Keratinocyte (primary cell): ENCODE measurements around the gene KRT2. TPM values are rescaled to one million over a fixed set of nuclear protein-coding genes. Genes with fewer than 3 reads are reported as not detected.

ENCODE experiments used
- DNase-seq: peaks from one replicate; pipeline ENCODE4 v3.0.0-alpha.2; 2011; ENCODE audit warnings: low read depth, missing footprints, low spot score
- FAIRE-seq: peaks from 2 replicates; lab custom pipeline; 2011; peaks lifted over from hg19 to GRCh38; lab: Jason Lieb, UNC
- H2AFZ ChIP-seq: 2 replicates; pipeline ENCODE4 v1.6.0; 2012; ENCODE audit warnings: low read length, control low read depth, inconsistent platforms; ENCODE audit not compliant: control insufficient read depth
- H3K27ac ChIP-seq: 2 replicates; pipeline ENCODE4 v1.5.1; 2011; ENCODE audit warnings: low read length; ENCODE audit not compliant: control insufficient read depth, insufficient read depth
- H3K27me3 ChIP-seq: 3 replicates; pipeline ENCODE4 v1.6.0; 2011; ENCODE audit warnings: low read length; ENCODE audit not compliant: control insufficient read depth, insufficient read depth; ENCODE audit errors: extremely low read depth
- H3K36me3 ChIP-seq, 2 experiments: 2 replicates in 1 of 2; 3 replicates in 1 of 2; pipeline ENCODE4 v1.5.1; 2011; ENCODE audit warnings: low read length in 2 of 2, mild to moderate bottlenecking in 1 of 2; ENCODE audit not compliant: control insufficient read depth in 2 of 2, insufficient read depth in 2 of 2; ENCODE audit errors: extremely low read depth in 1 of 2
- H3K4me1 ChIP-seq: 3 replicates; pipeline ENCODE4 v1.5.1; 2011; ENCODE audit warnings: low read length; ENCODE audit not compliant: control insufficient read depth, insufficient read depth; ENCODE audit errors: extremely low read depth
- H3K4me2 ChIP-seq: 3 replicates; pipeline ENCODE4 v1.6.0; 2011; ENCODE audit warnings: low read depth, low read length; ENCODE audit not compliant: control insufficient read depth, insufficient read depth; ENCODE audit errors: extremely low read depth
- H3K4me3 ChIP-seq, 3 experiments: fragments of 200-600 bp in 1 of 3; sonication (generic) in 1 of 3; 2 replicates in 2 of 3; 3 replicates in 1 of 3; pipeline ENCODE4 v1.5.1; 2011 to 2016; ENCODE audit warnings: low read length in 3 of 3, mild to moderate bottlenecking in 3 of 3, control low read depth in 2 of 3, inconsistent platforms in 1 of 3, low read depth in 1 of 3, mixed read lengths in 1 of 3, mixed run types in 1 of 3, moderate library complexity in 1 of 3; ENCODE audit not compliant: control insufficient read depth in 2 of 3, insufficient read depth in 2 of 3; ENCODE audit errors: extremely low read depth in 1 of 3
- H3K79me2 ChIP-seq: 2 replicates; pipeline ENCODE4 v1.6.0; 2012; ENCODE audit warnings: low read length; ENCODE audit not compliant: control insufficient read depth, insufficient read depth
- H3K9ac ChIP-seq: 3 replicates; pipeline ENCODE4 v1.6.0; 2011; ENCODE audit warnings: low read length; ENCODE audit not compliant: control insufficient read depth, insufficient read depth; ENCODE audit errors: extremely low read depth
- H3K9me1 ChIP-seq: 3 replicates; pipeline ENCODE4 v1.6.0; 2011; ENCODE audit warnings: low read length; ENCODE audit not compliant: control insufficient read depth, insufficient read depth; ENCODE audit errors: extremely low read depth
- H3K9me3 ChIP-seq: 2 replicates; pipeline ENCODE4 v1.5.1; 2012; ENCODE audit warnings: low read depth, low read length; ENCODE audit not compliant: control insufficient read depth
- H4K20me1 ChIP-seq: 3 replicates; pipeline ENCODE4 v1.6.0; 2011; ENCODE audit warnings: low read length; ENCODE audit not compliant: control insufficient read depth, insufficient read depth; ENCODE audit errors: extremely low read depth
- EZH2 ChIP-seq: IDR thresholded peaks from one replicate; pipeline ENCODE4 v1.6.1; 2012; ENCODE audit warnings: inconsistent platforms, mild to moderate bottlenecking, low read length, moderate library complexity
- dilution Hi-C: fragments of 300-500 bp; cut with MboI; formaldehyde crosslinking; loops from one replicate; pipeline ENCODE4 v1.7.0; 2020; ENCODE audit warnings: low sequenced_read_pairs; ENCODE audit not compliant: extremely low pct_ligation_motif_present
- polyA plus RNA-seq, 5 experiments: library from polyadenylated mRNA; depleted of rRNA in 3 of 5; stranded (reverse) in 3 of 5; stranded (forward) in 1 of 5; unstranded in 1 of 5; fragments of >200 nt; gene quantifications; 1 replicate in 1 of 5; 2 replicates in 3 of 5; 3 replicates in 1 of 5; pipeline versions ENCODE4 v1.2.1 to v1.2.3, GENCODE V29; 2011 to 2012; ENCODE audit warnings: missing spikeins in 2 of 5, low read depth in 1 of 5, low replicate concordance in 1 of 5
- TF ChIP-seq, protein P1 (sequence below), 3 experiments: IDR thresholded peaks in 1 of 3; conservative IDR thresholded peaks in 1 of 3; optimal IDR thresholded peaks in 1 of 3; 2 replicates in 2 of 3; 3 replicates in 1 of 3; pipeline versions ENCODE3 to v1.5.1; 2011; ENCODE audit warnings: low read length in 3 of 3, mild to moderate bottlenecking in 3 of 3, moderate library complexity in 2 of 3, control low read depth in 1 of 3, inconsistent platforms in 1 of 3; ENCODE audit not compliant: insufficient read depth in 2 of 3; ENCODE audit errors: extremely low read depth in 1 of 3

KRT2 gene
- polyA plus RNA-seq, 1 donor (not counting 4 experiments of a cell fraction or from before 2014, with no cell fraction given) = 0.69 TPM

GRCh38 chr12:52598966-52599365 is 53.0 kb downstream of the KRT2 start:
- H2AFZ ChIP-seq = no peak overlapping the region
- no peak overlapping the region for H3K4me3 ChIP-seq
- no peaks in the 10 kb centered on the region for H3K9me1 ChIP-seq
- H3K27ac ChIP-seq = no peak overlapping the region
- no peak for DNase-seq
- H3K9me3 ChIP-seq = no peaks in the 10 kb centered on the region
- no peaks in the 10 kb centered on the region for H3K79me2 ChIP-seq
- no peaks in the 10 kb centered on the region for H3K36me3 ChIP-seq
- no peak overlapping the region for H3K9ac ChIP-seq
- no peak overlapping the region for H3K4me2 ChIP-seq
- peaks cover 40% of the 10 kb centered on the region for H3K27me3 ChIP-seq
- no peaks in the 10 kb centered on the region for H3K4me1 ChIP-seq
- no peak for FAIRE-seq
- TF ChIP-seq, protein P1, sequence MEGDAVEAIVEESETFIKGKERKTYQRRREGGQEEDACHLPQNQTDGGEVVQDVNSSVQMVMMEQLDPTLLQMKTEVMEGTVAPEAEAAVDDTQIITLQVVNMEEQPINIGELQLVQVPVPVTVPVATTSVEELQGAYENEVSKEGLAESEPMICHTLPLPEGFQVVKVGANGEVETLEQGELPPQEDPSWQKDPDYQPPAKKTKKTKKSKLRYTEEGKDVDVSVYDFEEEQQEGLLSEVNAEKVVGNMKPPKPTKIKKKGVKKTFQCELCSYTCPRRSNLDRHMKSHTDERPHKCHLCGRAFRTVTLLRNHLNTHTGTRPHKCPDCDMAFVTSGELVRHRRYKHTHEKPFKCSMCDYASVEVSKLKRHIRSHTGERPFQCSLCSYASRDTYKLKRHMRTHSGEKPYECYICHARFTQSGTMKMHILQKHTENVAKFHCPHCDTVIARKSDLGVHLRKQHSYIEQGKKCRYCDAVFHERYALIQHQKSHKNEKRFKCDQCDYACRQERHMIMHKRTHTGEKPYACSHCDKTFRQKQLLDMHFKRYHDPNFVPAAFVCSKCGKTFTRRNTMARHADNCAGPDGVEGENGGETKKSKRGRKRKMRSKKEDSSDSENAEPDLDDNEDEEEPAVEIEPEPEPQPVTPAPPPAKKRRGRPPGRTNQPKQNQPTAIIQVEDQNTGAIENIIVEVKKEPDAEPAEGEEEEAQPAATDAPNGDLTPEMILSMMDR (optimal IDR thresholded peaks at IDR 0.05 in 1 of 3, IDR thresholded peaks at IDR 0.05 in 1 of 3, conservative IDR thresholded peaks at IDR 0.05 in 1 of 3; ENCODE audit: extremely low read depth in 1 of 3, insufficient read depth in 2 of 3, low read length in 3 of 3) = no peak
- no peak for TF ChIP-seq EZH2
- no peaks in the 10 kb centered on the region for H4K20me1 ChIP-seq
- dilution Hi-C loops = no loop called here

Other genes starting within 250 kb of the KRT2 start
- gene KRT82, start 245.9 kb downstream of the KRT2 start, polyA plus RNA-seq = 0.03 TPM in 1 of 3 replicates, not detected in the others
- gene KRT75, start 217.8 kb downstream of the KRT2 start, polyA plus RNA-seq = 59.4 to 151 TPM (median 60.5 TPM) in 3 replicates
- gene KRT6B, start 200.1 kb downstream of the KRT2 start, polyA plus RNA-seq = 1,722 to 4,902 TPM (median 2,016 TPM) in 3 replicates
- gene KRT6C, start 178.4 kb downstream of the KRT2 start, polyA plus RNA-seq = 203 to 1,358 TPM (median 357 TPM) in 3 replicates
- gene KRT6A, start 159.0 kb downstream of the KRT2 start, polyA plus RNA-seq = 10,395 to 23,012 TPM (median 12,338 TPM) in 3 replicates
- gene KRT5, start 131.8 kb downstream of the KRT2 start, polyA plus RNA-seq = 14,274 to 15,814 TPM (median 15,322 TPM) in 3 replicates
- gene KRT71, start 99.1 kb downstream of the KRT2 start, polyA plus RNA-seq = not detected in 3 replicates
- 0.10 to 0.36 TPM (median 0.17 TPM) in 3 replicates for gene KRT74, start 78.4 kb downstream of the KRT2 start, polyA plus RNA-seq
- gene KRT72, start 50.7 kb downstream of the KRT2 start, polyA plus RNA-seq = not detected in 3 replicates
- gene KRT73, start 33.7 kb downstream of the KRT2 start, polyA plus RNA-seq = 0.03 TPM in 1 of 3 replicates, not detected in the others
- 26.9 to 93.0 TPM (median 92.2 TPM) in 3 replicates for gene KRT1, start 28.2 kb upstream of the KRT2 start, polyA plus RNA-seq
- 0.54 to 4.6 TPM (median 1.3 TPM) in 3 replicates for gene KRT77, start 51.3 kb upstream of the KRT2 start, polyA plus RNA-seq
- gene KRT76, start 125.1 kb upstream of the KRT2 start, polyA plus RNA-seq = not detected in 3 replicates
- gene KRT3, start 143.9 kb upstream of the KRT2 start, polyA plus RNA-seq = 0.05 to 0.36 TPM (median 0.29 TPM) in 3 replicates
- 1.9 to 3.4 TPM (median 2.0 TPM) in 3 replicates for gene KRT4, start 161.9 kb upstream of the KRT2 start, polyA plus RNA-seq
- gene KRT79, start 182.1 kb upstream of the KRT2 start, polyA plus RNA-seq = 0.09 to 0.22 TPM (median 0.12 TPM) in 3 replicates
- 0.49 to 1.7 TPM (median 0.96 TPM) in 3 replicates for gene KRT78, start 196.8 kb upstream of the KRT2 start, polyA plus RNA-seq